Caco-2 (cell line): ENCODE data around the gene UTS2. TPM values are rescaled to one million over a fixed set of nuclear protein-coding genes. Genes with fewer than 3 reads are reported as not detected.

Experiments used
- BruUV-seq: library from RNA; stranded (reverse); fragments of 400-500 nt; replicated peaks from 2 replicates; lab custom pipeline; 2021; lab: Mats Ljungman, UMichigan
- CTCF ChIA-PET: fragments of 300-600 bp; sonication (Branson Sonifier 250); formaldehyde crosslinking; loops from one replicate; lab custom pipeline; 2022; ENCODE audit warnings: antibody characterized with exemption; lab: Charles Lee
- POLR2A ChIA-PET: fragments of 300-600 bp; sonication (Branson Sonifier 250); formaldehyde crosslinking; loops from one replicate; lab custom pipeline; 2022; ENCODE audit warnings: antibody characterized with exemption; lab: Charles Lee
- DNase-seq, 2 experiments: peaks; one replicate each; pipeline versions ENCODE4 v3.0.0 to v3.0.0-alpha.2; 2020 to 2022
- H3K27me3 ChIP-seq: replicated peaks from 2 replicates; pipeline ENCODE4 v1.6.0; 2011; ENCODE audit warnings: low read length; ENCODE audit not compliant: control insufficient read depth, insufficient read depth
- H3K36me3 ChIP-seq: 2 replicates; pipeline ENCODE4 v1.5.1; 2011; ENCODE audit warnings: low read length; ENCODE audit not compliant: control insufficient read depth, insufficient read depth
- H3K4me1 ChIP-seq: fragments of 250-450 bp; sonication (Bioruptor Pico); 2 replicates; pipeline ENCODE4 v1.5.1; 2020; ENCODE audit warnings: mild to moderate bottlenecking
- H3K4me3 ChIP-seq: 2 replicates; pipeline ENCODE4 v1.5.1; 2011; ENCODE audit warnings: low read depth, mild to moderate bottlenecking, control low read depth, low read length
- H3K9me3 ChIP-seq: fragments of 250-450 bp; sonication (Bioruptor Pico); 2 replicates; pipeline ENCODE4 v1.5.1; 2020; ENCODE audit warnings: mild to moderate bottlenecking, moderate library complexity
- H3K27ac Mint-ChIP-seq: one replicate; pipeline ENCODE4 v1.8.0; 2022; ENCODE audit warnings: mixed read lengths; ENCODE audit not compliant: unreplicated experiment
- H3K27me3 Mint-ChIP-seq: one replicate; pipeline ENCODE4 v1.8.0; 2022; ENCODE audit warnings: mixed read lengths; ENCODE audit not compliant: insufficient read depth, unreplicated experiment
- H3K36me3 Mint-ChIP-seq: one replicate; pipeline ENCODE4 v1.8.0; 2022; ENCODE audit warnings: mild to moderate bottlenecking, mixed read lengths; ENCODE audit not compliant: insufficient read depth, unreplicated experiment
- H3K4me1 Mint-ChIP-seq: one replicate; pipeline ENCODE4 v1.8.0; 2022; ENCODE audit warnings: low read depth, mixed read lengths; ENCODE audit not compliant: unreplicated experiment
- H3K4me3 Mint-ChIP-seq: one replicate; pipeline ENCODE4 v1.8.0; 2022; ENCODE audit warnings: mild to moderate bottlenecking, moderate library complexity, mixed read lengths; ENCODE audit not compliant: unreplicated experiment
- H3K9me3 Mint-ChIP-seq: one replicate; pipeline ENCODE4 v1.8.0; 2022; ENCODE audit warnings: mixed read lengths; ENCODE audit not compliant: unreplicated experiment
- CTCF ChIP-seq, 2 experiments: fragments of 200-600 bp in 1 of 2; IDR thresholded peaks; 1 replicate in 1 of 2; 2 replicates in 1 of 2; pipeline versions ENCODE4 v1.5.1 to v1.8.0; 2011 to 2022; ENCODE audit warnings: antibody characterized with exemption in 1 of 2, control low read depth in 1 of 2, inconsistent platforms in 1 of 2, low read depth in 1 of 2, low read length in 1 of 2, mild to moderate bottlenecking in 1 of 2, moderate library complexity in 1 of 2; ENCODE audit not compliant: insufficient read depth in 1 of 2, severe bottlenecking in 1 of 2, unreplicated experiment in 1 of 2
- intact Hi-C: fragments of 100-400 bp; cut with micrococcal nuclease; formaldehyde crosslinking; loops from one replicate; pipeline ENCODE4 v1.10.0; 2022; ENCODE audit not compliant: unreplicated experiment
- total RNA-seq: library from RNA; stranded (reverse); gene quantifications from 2 replicates; pipeline ENCODE4 v1.2.3, GENCODE V29; 2022

The UTS2 gene
- total RNA-seq, 1 experiment from 2014 or later, result 10.8 TPM

GRCh38 chr1:7857000-7857399 lies 4.1 kb upstream of the UTS2 start:
- no peaks in the 10 kb centered on the region for H3K27me3 ChIP-seq
- intact Hi-C loops, result loop anchor here (10.0 kb wide), 1 partner anchor 48 kb away; no protein-coding TSS in a partner anchor
- no peak overlapping the region for H3K4me3 ChIP-seq
- no TSS peak for BruUV-seq
- Mint-ChIP-seq H3K36me3 (no peaks in the 10 kb centered on the region), H3K4me1 (peaks cover 8% of the 10 kb centered on the region), H3K9me3 (no peaks in the 10 kb centered on the region), H3K27ac (no peak overlapping the region), H3K4me3 (no peak overlapping the region), H3K27me3 (no peaks in the 10 kb centered on the region)
- TF ChIP-seq CTCF (IDR thresholded peaks at IDR 0.05; ENCODE audit: insufficient read depth in 1 of 2, low read depth in 1 of 2, low read length in 1 of 2, severe bottlenecking in 1 of 2, unreplicated experiment in 1 of 2), result no peak
- no peaks in the 10 kb centered on the region for H3K9me3 ChIP-seq
- peaks cover 16% of the 10 kb centered on the region for H3K4me1 ChIP-seq
- CTCF ChIA-PET, result interaction anchor here (0.6 kb wide), 1 partner anchor 459 kb away, joined by 4 read pairs; no protein-coding TSS in a partner anchor
- POLR2A ChIA-PET, result no interaction called here
- H3K36me3 ChIP-seq, result no peaks in the 10 kb centered on the region
- no peak for DNase-seq

GRCh38 chr1:7856345-7856744 lies 3.5 kb upstream of the UTS2 start:
- no TSS peak for BruUV-seq
- no peaks in the 10 kb centered on the region for H3K36me3 ChIP-seq
- no peak overlapping the region for H3K4me3 ChIP-seq
- peaks cover 8% of the 10 kb centered on the region for H3K4me1 Mint-ChIP-seq
- H3K27me3 Mint-ChIP-seq, result no peaks in the 10 kb centered on the region
- intact Hi-C loops, result loop anchor here (10.0 kb wide), 1 partner anchor 48 kb away; no protein-coding TSS in a partner anchor
- H3K27me3 ChIP-seq, result no peaks in the 10 kb centered on the region
- TF ChIP-seq CTCF (IDR thresholded peaks at IDR 0.05; ENCODE audit: insufficient read depth in 1 of 2, low read depth in 1 of 2, low read length in 1 of 2, severe bottlenecking in 1 of 2, unreplicated experiment in 1 of 2), result no peak
- no peak for DNase-seq
- H3K9me3 Mint-ChIP-seq, result no peaks in the 10 kb centered on the region
- CTCF ChIA-PET, result no interaction called here
- H3K27ac Mint-ChIP-seq, result no peak overlapping the region
- H3K9me3 ChIP-seq, result no peaks in the 10 kb centered on the region
- POLR2A ChIA-PET, result no interaction called here
- peaks cover 23% of the 10 kb centered on the region for H3K4me1 ChIP-seq
- H3K36me3 Mint-ChIP-seq, result no peaks in the 10 kb centered on the region
- H3K4me3 Mint-ChIP-seq, result no peak overlapping the region

GRCh38 chr1:7853684-7854026 lies 790 bp upstream of the UTS2 start:
- BruUV-seq, result no TSS peak
- POLR2A ChIA-PET, result no interaction called here
- peaks cover 8% of the 10 kb centered on the region for H3K4me1 Mint-ChIP-seq

More at GRCh38 chr1:7853684-7854026, 790 bp upstream of the UTS2 start:
- Mint-ChIP-seq H3K36me3 (no peaks in the 10 kb centered on the region), H3K9me3 (no peaks in the 10 kb centered on the region), H3K27ac (no peak overlapping the region), H3K4me3 (no peak overlapping the region), H3K27me3 (no peaks in the 10 kb centered on the region)
- CTCF ChIA-PET, result no interaction called here
- no peaks in the 10 kb centered on the region for H3K36me3 ChIP-seq
- H3K4me1 ChIP-seq, result peaks cover 24% of the 10 kb centered on the region
- no peak overlapping the region for H3K4me3 ChIP-seq
- no peak for TF ChIP-seq CTCF (IDR thresholded peaks at IDR 0.05; ENCODE audit: insufficient read depth in 1 of 2, low read depth in 1 of 2, low read length in 1 of 2, severe bottlenecking in 1 of 2, unreplicated experiment in 1 of 2)
- H3K27me3 ChIP-seq, result no peaks in the 10 kb centered on the region
- H3K9me3 ChIP-seq, result no peaks in the 10 kb centered on the region
- DNase-seq, result no peak
- intact Hi-C loops, result loop anchor here (10.0 kb wide), 1 partner anchor 51 kb away; no protein-coding TSS in a partner anchor
